ENCODE results near the gene WHRN.

The WHRN gene

DNA sequence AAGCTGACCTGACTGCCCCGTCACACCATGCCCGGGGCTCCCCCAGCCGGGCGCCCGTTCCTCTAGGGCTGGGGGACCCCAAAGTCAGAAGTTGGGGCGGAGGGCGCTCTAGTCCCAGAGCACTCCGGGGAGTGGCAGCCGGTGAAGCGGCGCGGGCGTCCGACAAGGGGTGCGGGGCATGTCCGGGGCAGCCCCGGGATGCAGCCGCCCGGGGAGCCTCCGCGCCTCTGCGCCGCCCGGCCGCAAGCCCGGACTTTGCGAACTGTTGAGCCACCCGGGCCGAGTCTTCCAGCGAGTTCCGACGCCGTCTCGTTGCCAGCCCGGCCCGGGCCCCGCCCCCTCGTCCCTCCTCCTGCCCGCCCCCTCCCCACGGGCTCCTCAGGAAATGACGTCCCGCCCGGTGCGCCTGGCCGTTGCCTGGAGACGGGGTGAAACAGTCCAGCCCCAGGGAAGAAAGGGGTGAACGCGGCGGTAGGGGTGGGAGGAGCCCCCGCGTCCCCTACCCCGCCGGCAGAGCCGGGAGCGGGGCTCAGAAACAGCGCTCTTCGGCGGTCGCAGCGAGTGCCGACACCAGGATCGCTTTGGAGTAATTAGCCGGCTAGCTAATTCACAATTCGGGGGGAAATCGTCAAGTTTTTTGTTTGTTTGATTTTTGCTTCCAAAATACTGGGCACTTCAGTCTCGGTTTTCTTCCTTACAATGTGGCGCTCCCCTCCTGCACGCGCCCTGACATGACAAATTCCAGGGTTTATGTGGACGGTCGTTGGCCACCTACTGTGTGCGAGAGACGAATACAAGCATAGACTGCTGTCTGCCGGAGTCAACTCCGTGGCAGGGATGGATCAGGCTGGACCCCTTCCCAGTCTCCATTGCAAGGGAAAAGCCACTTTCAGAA, at the start of gene WHRN:
TSS of gene WHRN (minus strand) at position 287 of the 895 bp plus-strand sequence. CDS start 672 bp downstream, outside the sequence.
- peak; percentile 92 for DNase-seq

DNA sequence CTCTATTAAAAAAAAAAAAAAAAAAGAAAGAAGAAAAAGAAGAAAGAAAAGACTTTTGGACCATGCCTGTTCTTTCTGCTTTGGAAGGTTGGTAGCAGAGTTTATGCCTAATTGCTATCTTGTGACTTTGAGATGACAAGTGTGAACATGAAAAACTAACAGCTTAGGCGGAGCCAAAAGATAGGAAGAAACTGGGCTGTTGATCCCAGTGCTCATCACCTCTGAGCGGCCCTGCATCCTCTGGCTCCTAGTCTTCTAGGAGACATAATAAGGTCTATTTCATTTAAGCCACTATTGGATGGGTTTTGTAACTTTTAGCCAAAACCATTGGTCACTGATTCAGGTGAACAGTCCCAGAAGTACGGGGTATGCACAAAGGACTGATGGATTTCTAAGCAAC, 47.9 kb upstream of the WHRN start:
- no peak for DNase-seq

DNA sequence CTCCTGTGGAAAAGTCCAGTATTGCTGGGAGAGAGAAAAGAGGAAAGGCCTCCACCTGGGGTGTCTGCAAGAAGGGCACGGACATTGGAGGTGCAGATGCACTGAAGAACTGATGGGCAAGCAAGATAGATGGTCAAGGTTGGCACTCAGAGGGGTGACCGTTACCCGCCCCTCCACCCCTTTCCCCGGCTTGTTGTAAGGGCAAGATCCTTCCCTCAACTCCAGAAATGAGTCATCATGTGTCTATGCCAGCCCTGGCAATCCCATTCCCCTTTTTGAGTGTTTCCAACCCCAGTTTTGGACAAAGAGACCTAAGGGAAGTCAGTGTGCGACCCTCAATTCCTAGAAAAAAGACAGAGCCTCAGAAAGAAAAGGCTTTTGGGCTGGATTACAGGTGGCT, 47.4 kb upstream of the WHRN start:
- no peak for DNase-seq

DNA sequence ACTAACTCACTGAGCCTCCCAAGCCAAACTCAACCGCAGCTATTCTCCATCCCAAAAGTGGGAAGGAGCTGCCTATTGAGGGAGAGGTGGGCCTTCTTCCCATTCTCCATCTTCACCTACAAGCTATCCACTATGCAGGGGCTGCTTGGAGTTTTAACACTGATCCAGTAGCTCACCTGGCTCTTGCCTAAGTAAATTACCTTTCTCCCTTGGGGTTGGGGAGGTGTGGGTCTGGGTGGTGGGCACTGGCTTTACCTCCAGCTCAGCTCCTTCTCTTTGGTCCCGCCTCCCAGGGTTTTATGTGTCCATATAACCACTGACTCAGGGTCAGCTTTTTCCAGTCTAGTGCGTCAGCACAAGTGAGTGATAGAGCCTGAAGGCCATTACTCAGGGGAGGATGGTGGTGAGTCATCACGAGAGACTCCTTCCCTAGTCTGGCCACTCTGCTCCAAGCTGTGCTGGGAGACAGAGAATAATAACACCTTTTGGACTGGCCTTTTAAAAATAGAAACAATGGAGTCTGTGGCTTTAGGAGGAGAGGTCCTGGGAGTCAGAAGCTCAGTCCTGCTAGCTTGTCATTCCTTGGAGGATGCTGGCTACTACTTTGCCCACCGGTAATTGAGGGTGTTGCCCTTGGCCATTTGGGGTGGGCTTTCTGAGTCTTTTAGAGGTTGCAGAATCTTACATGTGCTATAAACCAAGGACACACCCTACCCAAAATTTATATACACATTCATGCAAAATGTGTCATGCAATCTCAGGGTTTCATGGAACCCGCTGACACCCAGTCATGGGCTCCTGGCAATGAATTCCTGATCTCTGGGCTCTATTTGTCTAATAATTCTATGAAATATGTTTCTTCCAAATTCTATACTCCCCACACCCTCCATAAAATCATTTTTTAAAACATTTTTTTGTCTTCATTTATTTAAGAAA, 46.7 kb upstream of the WHRN start:
- DNase-seq, result no peak

DNA sequence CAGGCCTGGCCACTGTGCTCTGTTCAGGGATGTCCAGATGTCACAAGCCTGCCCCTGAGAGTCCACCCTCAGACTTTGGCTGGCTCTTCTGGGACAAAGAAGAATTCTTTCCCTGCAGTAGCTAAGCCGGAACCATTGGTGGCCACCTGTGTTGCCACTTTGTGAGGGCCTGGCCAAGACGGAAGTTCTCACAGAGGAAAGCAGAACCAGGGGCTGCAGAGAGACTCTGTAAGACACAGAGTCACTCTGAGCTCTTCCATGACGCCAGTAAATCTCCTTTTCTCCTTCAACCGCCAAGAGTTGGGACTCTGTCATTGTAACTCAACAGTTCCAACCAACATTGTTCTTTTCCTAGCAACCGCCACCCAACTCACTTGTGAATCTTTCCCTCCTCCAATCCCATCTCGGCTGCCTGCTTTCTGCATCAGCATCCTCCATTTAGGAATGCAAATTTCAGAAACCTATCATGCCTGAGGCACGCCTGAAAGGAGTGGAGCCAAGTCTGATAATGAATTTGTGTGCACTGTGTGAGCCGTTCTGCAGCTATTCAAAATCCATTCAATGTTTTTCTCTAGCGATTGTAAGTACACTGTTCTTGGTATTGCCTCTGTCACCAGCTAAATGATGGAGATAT, 44.5 kb upstream of the WHRN start:
- DNase-seq, result no peak

DNA sequence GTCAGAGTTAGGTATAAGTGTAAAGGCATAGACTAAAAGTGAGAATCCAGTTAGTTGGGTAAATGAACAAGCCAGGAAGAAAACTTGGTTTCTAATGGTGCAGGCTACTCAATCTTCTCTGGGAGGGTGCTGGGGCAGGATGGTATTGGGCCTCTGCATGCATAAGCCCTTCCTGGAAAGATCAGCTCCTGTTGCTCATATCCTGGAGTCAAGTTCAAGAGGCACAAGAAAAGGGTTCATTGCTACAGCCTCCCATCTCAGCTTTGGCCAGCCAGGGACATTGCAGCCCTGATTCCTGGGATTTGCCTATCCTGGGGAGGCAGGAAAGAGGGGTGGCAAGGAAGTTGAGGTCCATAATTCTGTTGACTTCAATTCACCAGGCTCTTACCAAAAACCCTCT, 41.6 kb upstream of the WHRN start:
- DNase-seq, result no peak

DNA sequence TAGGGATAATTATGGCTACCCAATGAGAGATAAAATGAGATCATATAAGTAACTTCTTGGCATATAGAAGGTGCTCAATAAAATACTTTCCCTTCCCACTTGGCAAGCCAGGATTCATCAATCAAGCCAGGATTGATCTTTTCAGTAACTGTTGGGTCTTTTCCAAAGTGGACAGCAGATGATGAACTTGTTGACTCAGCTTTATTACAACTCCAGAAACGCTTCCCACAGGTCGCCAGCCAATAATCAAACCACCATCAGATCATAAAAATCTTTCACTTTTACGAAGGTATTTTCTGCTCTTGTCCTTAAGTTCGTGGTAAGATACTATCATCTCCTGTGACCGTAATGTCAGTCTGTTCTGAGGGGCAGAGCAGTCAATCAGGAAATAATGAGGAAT, 39.8 kb upstream of the WHRN start:
- no peak for DNase-seq

DNA sequence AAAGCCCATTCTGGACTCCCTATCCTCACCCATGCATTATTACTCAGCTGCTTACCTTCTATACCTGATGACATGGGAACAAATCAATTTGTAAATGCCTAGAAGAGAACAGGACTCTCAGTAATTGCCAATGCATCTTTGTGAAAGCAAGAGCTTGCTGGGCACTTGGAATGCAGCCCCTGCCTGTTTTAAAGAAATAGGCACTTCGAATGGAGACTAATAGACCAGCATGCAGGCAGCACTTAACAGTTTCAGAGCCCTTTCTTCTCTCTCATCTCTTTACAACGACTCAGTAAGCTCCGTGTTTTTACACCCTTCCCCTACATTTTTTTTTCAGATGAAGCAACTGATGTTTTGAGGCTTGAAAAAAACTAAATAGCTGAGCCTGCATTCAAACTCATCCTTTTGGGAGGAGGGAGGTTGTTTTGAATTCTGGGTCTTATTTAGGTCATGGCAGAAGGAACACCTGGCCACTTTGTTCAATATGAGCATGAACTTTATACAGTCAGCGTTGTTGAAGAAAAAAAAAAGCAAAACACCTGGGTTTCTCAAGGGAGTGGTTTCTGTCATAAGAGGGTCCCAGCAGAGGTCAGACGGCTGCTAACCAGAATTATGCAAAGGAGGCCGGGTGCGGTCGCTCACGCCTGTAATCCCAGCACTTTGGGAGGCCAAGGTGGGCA, 34.6 kb upstream of the WHRN start:
- DNase-seq, result no peak

DNA sequence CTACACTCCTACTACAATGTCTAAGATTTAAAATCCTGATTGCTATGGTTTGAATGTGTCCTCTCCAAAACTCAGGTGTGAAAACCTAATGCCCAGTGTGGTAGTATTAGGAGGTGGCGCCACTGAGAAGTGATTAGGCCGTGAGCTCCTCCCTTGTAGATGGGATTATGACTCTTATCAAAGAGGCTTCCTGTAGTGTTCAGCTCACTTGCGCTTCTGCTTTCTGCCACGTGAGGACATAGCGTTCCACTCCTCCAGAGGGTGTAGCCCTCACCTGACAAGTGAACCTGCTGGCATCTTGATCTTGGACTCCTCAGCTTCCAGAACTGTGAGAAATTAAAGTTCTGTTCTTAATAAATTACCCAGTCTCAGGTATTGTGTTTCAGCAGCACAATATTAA, 33.0 kb upstream of the WHRN start:
- DNase-seq, result no peak

DNA sequence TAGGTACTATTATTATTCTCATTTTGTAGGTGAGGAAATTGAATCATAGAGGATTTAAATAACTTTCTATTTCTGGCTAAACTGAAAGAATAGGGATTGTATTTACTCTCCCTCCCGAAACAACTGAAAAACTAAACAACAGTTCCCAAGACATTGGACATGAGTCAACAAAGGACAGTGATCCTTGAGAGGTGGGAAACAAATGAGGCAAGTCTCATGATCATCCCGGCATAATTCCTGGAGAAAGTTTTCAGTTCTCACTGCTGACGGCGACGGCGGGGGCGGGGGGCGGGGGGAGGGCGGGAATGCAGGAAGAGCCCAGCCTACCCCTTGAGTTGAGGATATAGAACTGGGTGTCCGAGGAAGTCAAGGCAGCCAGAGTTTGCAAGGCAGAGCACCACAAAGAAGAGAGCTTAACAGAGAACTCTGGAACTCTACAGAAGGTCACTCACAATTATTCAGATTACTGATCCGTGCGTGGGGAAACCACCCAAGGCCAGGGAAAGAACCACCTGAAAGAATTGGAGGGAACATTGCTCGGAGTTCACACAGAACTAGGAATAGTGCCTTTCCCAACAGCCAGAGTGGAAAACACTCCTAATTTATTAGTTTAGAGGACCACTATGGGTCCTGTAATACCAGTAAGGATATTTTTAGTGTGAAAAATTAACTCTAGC, 27.4 kb upstream of the WHRN start:
- no peak for DNase-seq

DNA sequence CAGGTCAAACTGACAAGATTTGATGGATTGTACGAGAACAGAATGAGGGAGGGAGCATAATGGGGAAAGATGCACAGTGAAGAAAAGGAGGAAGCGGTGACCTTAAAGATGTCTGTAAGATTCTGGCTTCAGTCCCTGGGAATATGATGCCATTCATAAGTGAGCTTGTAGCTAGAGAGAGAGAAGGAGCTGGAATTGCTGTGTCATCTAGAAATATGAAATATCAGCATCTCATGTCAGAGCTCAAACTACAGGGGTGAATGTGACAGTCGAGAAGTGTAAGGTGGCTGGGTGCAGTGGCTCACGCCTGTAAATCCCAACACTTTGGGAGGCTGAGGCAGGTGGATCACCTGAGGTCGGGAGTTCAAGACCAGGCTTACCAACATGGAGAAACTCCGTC, 24.0 kb upstream of the WHRN start:
- DNase-seq, result no peak

DNA sequence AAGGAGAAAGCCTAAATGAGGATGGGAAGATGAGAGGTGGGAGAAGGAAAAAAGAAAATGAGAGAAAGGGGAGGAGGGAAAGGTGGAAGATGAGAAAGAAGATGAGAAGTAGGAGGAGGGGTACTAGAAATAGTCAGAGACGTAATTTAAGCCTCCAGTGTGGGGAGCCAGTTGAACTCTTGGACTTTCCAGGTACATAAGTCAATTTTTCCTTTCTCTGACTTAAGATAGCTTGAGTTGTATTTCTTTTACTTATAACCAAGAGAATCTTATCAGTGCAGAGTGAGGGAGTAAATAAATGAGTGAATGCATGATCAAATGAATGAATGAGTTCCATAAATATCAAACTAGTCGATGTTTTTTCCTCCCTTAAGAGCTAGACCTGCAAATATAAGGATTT, 21.5 kb upstream of the WHRN start:
- no peak for DNase-seq

DNA sequence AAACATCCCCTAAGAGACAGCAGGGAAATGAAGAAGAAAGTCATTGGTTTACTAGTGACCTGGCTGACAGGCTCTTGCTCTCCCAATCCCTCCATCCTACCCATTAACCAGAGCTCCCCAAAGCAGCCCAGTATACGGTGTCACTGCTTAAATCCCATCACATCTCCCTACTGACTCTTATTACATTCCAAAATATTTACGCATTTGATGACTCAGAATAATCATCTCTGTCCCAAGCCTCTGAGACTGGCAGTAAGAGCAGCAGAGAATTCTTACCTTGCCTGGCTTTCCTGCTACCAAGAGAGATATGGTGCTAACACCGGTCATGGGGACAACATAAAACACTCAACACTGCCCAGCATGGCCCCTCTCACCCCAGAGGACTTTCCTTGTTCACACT, 20.2 kb upstream of the WHRN start:
- no peak for DNase-seq

DNA sequence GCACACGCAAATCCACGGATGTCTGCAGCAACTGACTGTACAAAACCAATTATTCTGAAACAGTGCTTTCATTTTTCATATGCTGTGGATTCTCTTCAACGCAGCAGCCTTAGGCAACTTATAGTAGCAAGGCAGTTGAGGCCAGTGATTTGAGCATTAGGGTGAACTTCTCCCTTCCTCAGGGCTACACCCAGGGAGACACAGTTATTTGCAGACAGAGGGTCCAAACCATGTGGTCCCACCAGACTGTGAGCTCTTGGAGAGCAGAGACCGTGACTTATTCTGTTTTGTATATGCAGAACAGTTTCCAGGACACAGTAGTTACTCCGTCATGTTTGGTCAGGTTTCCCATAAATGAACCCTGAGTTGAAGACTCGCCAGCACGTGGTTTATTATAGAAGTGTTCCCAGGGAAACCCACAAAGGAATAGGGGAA, 19.0 kb upstream of the WHRN start:
- DNase-seq, result no peak

DNA sequence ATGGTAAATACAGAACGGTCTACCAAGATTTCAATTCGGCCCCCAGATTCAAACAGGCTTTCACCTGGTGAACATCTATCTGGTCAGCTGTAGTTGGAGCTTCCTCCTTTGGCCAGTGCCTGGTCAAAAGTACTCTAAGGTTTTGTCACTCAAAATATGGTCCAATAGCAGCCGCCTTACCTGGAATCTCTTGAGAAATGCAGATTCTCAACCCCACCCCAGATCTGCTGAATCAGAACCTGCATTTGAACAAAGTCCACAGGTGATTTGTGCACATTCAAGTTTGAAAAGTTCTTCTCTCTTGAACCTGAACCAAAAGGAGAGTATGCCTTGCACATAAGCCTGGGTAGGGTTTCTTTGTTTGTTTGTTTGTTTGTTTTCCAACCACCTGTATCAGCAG, 17.6 kb upstream of the WHRN start:
- DNase-seq, result no peak

DNA sequence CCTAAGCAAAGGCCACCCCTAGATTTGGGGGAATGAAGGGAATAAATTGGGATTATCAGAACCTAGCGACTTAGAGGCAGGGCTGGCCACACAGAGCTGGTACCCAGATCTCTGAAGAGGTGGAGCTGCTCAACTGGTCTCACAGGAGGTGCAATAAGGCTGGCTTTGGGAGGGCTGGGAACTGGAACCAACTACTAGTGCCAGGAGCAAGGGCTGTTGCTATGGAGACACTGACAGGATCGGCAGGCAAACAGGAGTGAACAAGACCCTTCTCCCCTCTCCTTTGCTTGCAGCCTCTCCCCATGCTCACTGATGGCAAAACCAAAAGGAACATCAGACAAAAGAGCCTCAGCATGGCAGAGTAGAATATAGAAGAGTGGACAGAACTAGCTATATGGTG, 17.0 kb upstream of the WHRN start:
- peak; percentile 45 for DNase-seq

DNA sequence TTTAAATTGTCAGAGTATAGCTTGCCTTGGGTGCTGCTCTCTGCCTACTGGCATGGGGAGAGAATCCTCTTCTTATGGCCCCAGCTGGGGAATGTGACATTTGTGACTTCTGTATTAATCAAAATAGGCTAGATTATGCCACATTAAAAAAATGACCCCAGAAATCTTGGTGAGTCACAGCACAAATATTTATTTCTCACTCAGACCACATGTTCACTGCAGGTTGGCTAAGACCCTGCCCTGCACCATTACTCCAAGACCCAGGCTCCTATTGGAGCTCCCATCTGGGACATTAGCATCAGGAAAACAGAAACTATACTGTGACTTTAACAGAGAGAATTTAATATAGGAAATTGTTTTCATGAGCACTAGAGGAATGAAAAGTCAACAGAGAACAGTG, 16.6 kb upstream of the WHRN start:
- no peak for DNase-seq

DNA sequence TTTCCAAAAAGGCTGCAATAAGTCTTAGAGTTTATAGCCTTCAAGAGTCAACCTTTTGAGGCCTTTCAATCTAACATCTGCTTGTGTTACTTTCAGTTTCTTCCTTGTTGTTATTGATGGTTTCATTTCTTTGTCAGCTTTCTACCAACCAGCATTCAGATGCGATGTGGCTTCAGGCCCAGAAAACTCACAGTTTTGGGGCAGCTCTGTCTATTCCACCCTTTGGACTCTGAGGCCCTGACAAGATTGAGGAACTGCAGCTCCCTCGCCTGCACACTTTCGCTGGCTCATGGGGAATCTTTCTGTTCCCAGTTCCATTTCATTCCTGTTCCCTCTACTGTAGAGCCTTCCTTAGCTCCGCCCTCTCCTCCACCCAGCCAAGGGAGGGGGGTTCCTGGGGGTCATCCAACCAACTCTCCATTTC, 13.3 kb upstream of the WHRN start:
- DNase-seq, result no peak

DNA sequence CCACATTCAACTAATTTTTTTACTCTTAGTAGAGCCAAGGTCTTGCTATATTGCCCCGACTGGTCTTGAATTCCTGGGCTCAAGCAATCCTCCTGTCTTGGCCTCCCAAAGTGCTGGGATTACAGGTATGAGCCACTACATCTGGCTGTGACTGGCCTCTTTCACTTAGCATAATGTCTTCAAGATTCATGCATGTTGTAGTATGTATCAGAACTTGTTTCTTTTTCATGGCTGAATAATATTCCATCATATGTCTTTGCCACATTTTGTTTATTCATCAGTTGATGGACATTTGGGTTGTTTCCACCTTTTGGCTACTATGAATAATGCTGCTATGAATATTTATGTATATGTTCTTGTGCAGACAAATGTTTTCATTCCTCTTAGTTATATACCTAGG, 12.8 kb upstream of the WHRN start:
- DNase-seq, result no peak

DNA sequence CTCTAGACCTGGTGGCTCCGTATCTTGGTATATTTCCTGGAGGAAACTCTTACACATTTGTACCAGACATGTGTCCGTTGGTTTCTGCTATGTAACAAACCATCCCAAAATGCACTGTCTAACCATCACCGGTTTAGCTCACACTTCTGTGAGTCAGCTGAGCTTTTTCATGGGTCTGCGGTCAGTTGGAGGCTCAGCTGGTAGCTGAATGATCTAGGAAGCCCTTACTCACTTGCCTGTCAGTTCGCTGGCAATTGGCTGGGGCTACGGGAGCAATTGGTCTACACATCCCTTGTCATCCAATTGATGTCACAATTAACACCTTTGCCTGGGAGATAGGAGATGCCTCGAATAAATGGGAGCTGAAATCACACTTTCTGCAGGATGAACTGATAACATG, 11.6 kb upstream of the WHRN start:
- DNase-seq, result no peak

DNA sequence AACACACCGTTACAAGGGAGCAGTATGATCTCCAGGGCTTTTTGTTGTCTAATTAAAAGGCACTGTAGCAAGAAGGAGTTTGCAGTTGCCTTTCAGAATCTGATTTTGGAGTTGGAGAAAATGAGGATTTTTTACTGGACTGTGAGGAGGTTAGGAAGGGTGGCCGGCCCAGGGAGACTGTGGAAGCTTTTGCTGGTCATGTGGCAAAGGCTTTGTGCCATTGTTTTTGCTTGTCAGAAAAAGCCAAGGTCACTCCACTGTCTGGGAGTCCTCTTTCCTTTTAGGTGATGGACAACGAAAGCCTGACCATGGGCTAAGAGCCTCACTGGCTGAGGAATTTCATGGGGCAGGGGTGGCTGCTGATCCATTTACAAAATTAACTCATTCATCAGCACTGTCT, 10.3 kb upstream of the WHRN start:
- DNase-seq, result no peak

DNA sequence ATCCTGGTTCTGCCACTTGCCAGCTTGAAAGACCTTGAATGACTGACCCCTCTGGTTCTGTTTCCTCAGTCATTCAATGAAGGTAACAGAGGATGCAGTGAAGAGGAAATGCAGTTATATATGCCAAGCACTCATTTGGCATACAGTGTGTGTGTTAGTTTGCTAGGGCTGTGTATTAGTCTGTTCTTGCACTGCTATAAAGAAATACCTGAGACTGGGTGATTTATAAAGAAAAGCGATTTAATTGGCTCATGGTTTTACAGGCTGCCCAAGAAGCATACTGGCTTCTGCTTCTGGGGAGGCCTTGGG, 8.6 kb upstream of the WHRN start:
- no peak for DNase-seq
